H9 (cell line): ENCODE results near the gene SYCP2L. TPM values are rescaled to one million over a fixed set of nuclear protein-coding genes. Genes with fewer than 3 reads are reported as not detected.

ENCODE experiments used
- DNase-seq: peaks from one replicate; pipeline ENCODE4 v3.0.0-alpha.2; 2017
- H2AFZ ChIP-seq: one replicate; pipeline ENCODE4 v1.6.1; 2013; ENCODE audit warnings: mild to moderate bottlenecking, low read length, control low read depth, moderate library complexity
- H2AK5ac ChIP-seq: 2 replicates; pipeline ENCODE4 v1.6.1; 2013; ENCODE audit warnings: low read length, control low read depth, mixed read lengths; ENCODE audit not compliant: insufficient read length
- H2BK120ac ChIP-seq: one replicate; pipeline ENCODE4 v1.6.1; 2013; ENCODE audit warnings: low read depth, mild to moderate bottlenecking, low read length, control low read depth, inconsistent platforms; ENCODE audit not compliant: poor library complexity, severe bottlenecking
- H2BK12ac ChIP-seq: 2 replicates; pipeline ENCODE4 v1.6.1; 2013; ENCODE audit warnings: low read length, control low read depth, mixed read lengths, low read depth; ENCODE audit not compliant: insufficient read length
- H2BK15ac ChIP-seq: 2 replicates; pipeline ENCODE4 v1.6.1; 2013; ENCODE audit warnings: low read depth, low read length, control low read depth
- H2BK20ac ChIP-seq: one replicate; pipeline ENCODE4 v1.6.1; 2013; ENCODE audit warnings: low read depth, mild to moderate bottlenecking, low read length, control low read depth, inconsistent platforms; ENCODE audit not compliant: poor library complexity, severe bottlenecking
- H2BK5ac ChIP-seq: 2 replicates; pipeline ENCODE4 v1.6.1; 2013; ENCODE audit warnings: low read length, control low read depth, mixed read lengths; ENCODE audit not compliant: insufficient read length
- H3K14ac ChIP-seq: 2 replicates; pipeline ENCODE4 v1.6.1; 2013; ENCODE audit warnings: low read length, control low read depth; ENCODE audit not compliant: insufficient read depth
- H3K18ac ChIP-seq: 2 replicates; pipeline ENCODE4 v1.6.1; 2013; ENCODE audit warnings: low read depth, mild to moderate bottlenecking, mixed read lengths, low read length, control low read depth; ENCODE audit not compliant: insufficient read length
- H3K23ac ChIP-seq: 2 replicates; pipeline ENCODE4 v1.6.1; 2013; ENCODE audit warnings: low read length, control low read depth, mixed read lengths, low read depth; ENCODE audit not compliant: insufficient read length
- H3K23me2 ChIP-seq: 2 replicates; pipeline ENCODE4 v1.6.1; 2013; ENCODE audit warnings: low read depth, mild to moderate bottlenecking, mixed read lengths, low read length, control low read depth; ENCODE audit not compliant: insufficient read length, poor library complexity, severe bottlenecking
- H3K27ac ChIP-seq: 2 replicates; pipeline ENCODE4 v1.5.1; 2013; ENCODE audit warnings: low read length, control low read depth, mixed read lengths, low read depth; ENCODE audit not compliant: insufficient read length
- H3K27me3 ChIP-seq: 2 replicates; pipeline ENCODE4 v1.6.1; 2013; ENCODE audit warnings: low read length, control low read depth, inconsistent platforms; ENCODE audit not compliant: insufficient read depth
- H3K4ac ChIP-seq: 2 replicates; pipeline ENCODE4 v1.6.1; 2013; ENCODE audit warnings: low read depth, mild to moderate bottlenecking, control low read depth, inconsistent platforms, low read length, moderate library complexity
- H3K4me1 ChIP-seq: 2 replicates; pipeline ENCODE4 v1.6.1; 2013; ENCODE audit warnings: low read length, control low read depth, inconsistent platforms; ENCODE audit not compliant: insufficient read depth
- H3K4me2 ChIP-seq: 2 replicates; pipeline ENCODE4 v1.6.1; 2013; ENCODE audit warnings: low read length, control low read depth, mixed read lengths; ENCODE audit not compliant: insufficient read length, insufficient read depth
- H3K56ac ChIP-seq: 2 replicates; pipeline ENCODE4 v1.6.1; 2013; ENCODE audit warnings: low read depth, mild to moderate bottlenecking, mixed read lengths, low read length, control low read depth; ENCODE audit not compliant: insufficient read length
- H3K79me1 ChIP-seq: 2 replicates; pipeline ENCODE4 v1.6.1; 2013; ENCODE audit warnings: low read depth, mild to moderate bottlenecking, moderate library complexity, low read length, control low read depth, inconsistent platforms; ENCODE audit not compliant: insufficient read depth, poor library complexity, severe bottlenecking
- H3K79me2 ChIP-seq: 2 replicates; pipeline ENCODE4 v1.6.1; 2013; ENCODE audit warnings: low read length, control low read depth, inconsistent platforms; ENCODE audit not compliant: insufficient read depth
- H3K9ac ChIP-seq: 2 replicates; pipeline ENCODE4 v1.6.1; 2013; ENCODE audit warnings: low read length, control low read depth, mixed read lengths; ENCODE audit not compliant: insufficient read length; ENCODE audit errors: extremely low read depth
- H3K9me3 ChIP-seq: one replicate; pipeline ENCODE4 v1.6.1; 2013; ENCODE audit warnings: low read depth, low read length, inconsistent platforms; ENCODE audit not compliant: control insufficient read depth
- H3T11ph ChIP-seq: one replicate; pipeline ENCODE4 v1.6.1; 2013; ENCODE audit warnings: mild to moderate bottlenecking, low read length, control low read depth, inconsistent platforms
- H4K20me1 ChIP-seq: one replicate; pipeline ENCODE4 v1.6.1; 2013; ENCODE audit not compliant: control insufficient read depth, insufficient read length, insufficient read depth
- H4K5ac ChIP-seq: 2 replicates; pipeline ENCODE4 v1.6.1; 2013; ENCODE audit warnings: low read depth, mild to moderate bottlenecking, mixed read lengths, low read length, control low read depth; ENCODE audit not compliant: insufficient read length
- H4K8ac ChIP-seq: replicated peaks from 2 replicates; pipeline ENCODE4 v1.6.1; 2013; ENCODE audit warnings: low read length, control low read depth, mixed read lengths, low read depth; ENCODE audit not compliant: insufficient read length
- H4K91ac ChIP-seq: 2 replicates; pipeline ENCODE4 v1.6.1; 2013; ENCODE audit warnings: low read depth, mild to moderate bottlenecking, moderate library complexity, mixed read lengths, low read length, control low read depth; ENCODE audit not compliant: insufficient read length
- H3K27ac Mint-ChIP-seq, 3 experiments: 2 replicates in 2 of 3; 3 replicates in 1 of 3; pipeline ENCODE4 v1.8.0; 2020 to 2021; ENCODE audit warnings: mixed read lengths in 3 of 3, mild to moderate bottlenecking in 1 of 3, moderate library complexity in 1 of 3
- H3K27me3 Mint-ChIP-seq: 2 replicates; pipeline ENCODE4 v1.8.0; 2021; ENCODE audit warnings: low read depth, mild to moderate bottlenecking, moderate library complexity, mixed read lengths
- H3K36me3 Mint-ChIP-seq, 3 experiments: 2 replicates in 2 of 3; 3 replicates in 1 of 3; pipeline ENCODE4 v1.8.0; 2020 to 2021; ENCODE audit warnings: low read depth in 3 of 3, mixed read lengths in 3 of 3; ENCODE audit not compliant: insufficient read depth in 1 of 3
- H3K4me1 Mint-ChIP-seq, 2 experiments: 2 replicates each; pipeline ENCODE4 v1.8.0; 2020; ENCODE audit warnings: mixed read lengths in 2 of 2
- H3K4me3 Mint-ChIP-seq, 2 experiments: 2 replicates in 1 of 2; 3 replicates in 1 of 2; pipeline ENCODE4 v1.8.0; 2020 to 2021; ENCODE audit warnings: mild to moderate bottlenecking in 2 of 2, mixed read lengths in 2 of 2, moderate library complexity in 1 of 2
- H3K9me3 Mint-ChIP-seq, 2 experiments: 2 replicates in 1 of 2; 3 replicates in 1 of 2; pipeline ENCODE4 v1.8.0; 2020; ENCODE audit warnings: mild to moderate bottlenecking in 2 of 2, mixed read lengths in 2 of 2, moderate library complexity in 1 of 2
- WGBS: extraction: QIAGEN DNeasy Blood & Tissue Kit; methylation state at CpG from one replicate; pipeline ENCODE4 v1.1.7; 2013; ENCODE audit warnings: missing lambda C conversion rate, low lambda C conversion rate, mixed read lengths; ENCODE audit not compliant: insufficient read length; ENCODE audit errors: extremely low coverage; 5-methylcytosine and 5-hydroxymethylcytosine counted together
- total RNA-seq: library from RNA; stranded (reverse); gene quantifications from 2 replicates; pipeline ENCODE4 v1.2.1, GENCODE V29; 2021
- TF ChIP-seq, protein P1 (sequence below): fragments of 200-600 bp; sonication (generic); conservative IDR thresholded peaks from 3 replicates; pipeline ENCODE4 v1.8.0; 2021; ENCODE audit warnings: antibody characterized with exemption, mild to moderate bottlenecking

SYCP2L gene
- total RNA-seq, 1 experiment from 2014 or later: 3.5 TPM

DNA sequence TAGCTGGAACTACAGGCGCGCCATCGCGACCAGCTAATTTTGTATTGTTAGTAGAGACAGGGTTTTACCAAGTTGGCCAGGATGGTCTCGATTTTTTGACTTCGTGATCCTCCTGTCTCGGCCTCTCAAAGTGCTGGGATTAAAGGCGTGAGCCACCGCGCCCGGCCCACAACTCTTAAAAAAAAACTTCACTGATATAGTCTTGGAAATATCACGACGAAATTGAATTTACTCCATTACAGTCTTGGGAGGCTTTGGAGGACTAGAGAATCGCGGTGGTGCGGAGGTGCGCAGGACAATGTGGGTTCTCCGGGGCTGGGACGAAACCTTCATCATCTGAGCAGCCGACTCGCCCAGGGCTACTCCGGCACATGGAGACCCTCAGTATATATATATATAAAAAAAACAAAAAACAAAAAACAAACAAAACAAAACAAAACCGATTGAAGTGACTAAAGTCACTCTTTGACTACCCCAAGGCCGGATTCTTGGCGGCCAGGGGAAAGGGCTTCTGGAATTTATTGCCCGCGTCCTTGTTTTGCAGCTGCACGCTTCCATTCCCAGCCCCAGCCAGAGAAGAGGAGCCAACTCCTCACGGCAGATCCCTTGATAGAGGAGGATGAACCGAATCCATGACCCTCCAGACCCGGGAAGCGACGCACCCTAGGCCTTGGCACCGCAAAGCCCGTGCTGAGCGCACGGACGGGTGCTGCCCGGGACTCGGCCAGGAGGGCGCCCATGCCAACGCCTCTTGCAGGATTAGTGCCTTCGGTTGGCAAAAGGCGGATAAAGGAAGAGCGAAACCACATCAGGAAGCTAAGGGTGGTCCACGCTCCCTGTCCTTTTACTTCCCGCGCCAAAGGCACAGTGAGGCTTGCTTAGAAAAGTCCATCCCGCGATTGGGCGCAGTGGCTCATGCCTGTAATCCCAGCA is 3.3 kb upstream of the SYCP2L start:
- Histone ChIP-seq H4K91ac (no peak overlapping the region), H2AFZ (no peak overlapping the region), H3K4me2 (peak overlapping the region; percentile 81), H3K9ac (no peak overlapping the region), H3K9me3 (no peaks in the 10 kb centered on the region), H3K18ac (no peak overlapping the region), H3K79me2 (no peaks in the 10 kb centered on the region), H3K4ac (no peak overlapping the region), H2AK5ac (no peak overlapping the region), H2BK15ac (no peak overlapping the region), H3K27me3 (peaks cover 13% of the 10 kb centered on the region; the same call in 1 of the 2 replicates), H3T11ph (no peak overlapping the region), H4K8ac (no peak overlapping the region), H3K14ac (no peak overlapping the region), H2BK12ac (no peak overlapping the region), H2BK120ac (no peak overlapping the region), H3K23me2 (peaks cover 11% of the 10 kb centered on the region), H4K20me1 (no peaks in the 10 kb centered on the region), H3K56ac (no peak overlapping the region), H2BK20ac (no peak overlapping the region), H2BK5ac (no peak overlapping the region), H3K23ac (no peak overlapping the region), H3K79me1 (no peaks in the 10 kb centered on the region), H3K27ac (no peak overlapping the region), H3K4me1 (no peaks in the 10 kb centered on the region), H4K5ac (no peak overlapping the region)
- H3K27ac Mint-ChIP-seq: no peak overlapping the region
- peaks cover 13 to 28% of the 10 kb centered on the region in 2 experiments for H3K4me1 Mint-ChIP-seq
- H3K27me3 Mint-ChIP-seq: peaks cover 89% of the 10 kb centered on the region
- WGBS: no CpG with 5 or more reads among the region's 51 CpGs
- TF ChIP-seq, protein P1, sequence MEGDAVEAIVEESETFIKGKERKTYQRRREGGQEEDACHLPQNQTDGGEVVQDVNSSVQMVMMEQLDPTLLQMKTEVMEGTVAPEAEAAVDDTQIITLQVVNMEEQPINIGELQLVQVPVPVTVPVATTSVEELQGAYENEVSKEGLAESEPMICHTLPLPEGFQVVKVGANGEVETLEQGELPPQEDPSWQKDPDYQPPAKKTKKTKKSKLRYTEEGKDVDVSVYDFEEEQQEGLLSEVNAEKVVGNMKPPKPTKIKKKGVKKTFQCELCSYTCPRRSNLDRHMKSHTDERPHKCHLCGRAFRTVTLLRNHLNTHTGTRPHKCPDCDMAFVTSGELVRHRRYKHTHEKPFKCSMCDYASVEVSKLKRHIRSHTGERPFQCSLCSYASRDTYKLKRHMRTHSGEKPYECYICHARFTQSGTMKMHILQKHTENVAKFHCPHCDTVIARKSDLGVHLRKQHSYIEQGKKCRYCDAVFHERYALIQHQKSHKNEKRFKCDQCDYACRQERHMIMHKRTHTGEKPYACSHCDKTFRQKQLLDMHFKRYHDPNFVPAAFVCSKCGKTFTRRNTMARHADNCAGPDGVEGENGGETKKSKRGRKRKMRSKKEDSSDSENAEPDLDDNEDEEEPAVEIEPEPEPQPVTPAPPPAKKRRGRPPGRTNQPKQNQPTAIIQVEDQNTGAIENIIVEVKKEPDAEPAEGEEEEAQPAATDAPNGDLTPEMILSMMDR: no peak
- no peaks in the 10 kb centered on the region for H3K9me3 Mint-ChIP-seq
- H3K36me3 Mint-ChIP-seq: no peaks in the 10 kb centered on the region
- peak overlapping the region; percentile 67 to 86 for H3K4me3 Mint-ChIP-seq
- DNase-seq: peak; percentile 33
